GM23248 (cell line): ENCODE data around the gene OPRD1.

Experiments used
- EZH2 ChIP-seq: fragments of 200-600 bp; sonication (generic); IDR thresholded peaks from 2 replicates; pipeline ENCODE4 v1.6.1; 2018; ENCODE audit warnings: antibody characterized with exemption, mild to moderate bottlenecking; ENCODE audit not compliant: insufficient read depth, poor library complexity, severe bottlenecking
- EZH2phosphoT487 ChIP-seq: fragments of 200-600 bp; sonication (generic); IDR thresholded peaks from 2 replicates; pipeline ENCODE4 v1.6.1; 2018; ENCODE audit warnings: antibody characterized with exemption, moderate library complexity, mild to moderate bottlenecking, low read depth; ENCODE audit not compliant: insufficient read depth

- no peak for TF ChIP-seq EZH2
- no peak for TF ChIP-seq EZH2phosphoT487
Observed at GRCh38 chr1:28862571-28863403, 50.8 kb downstream of the OPRD1 start.
